Fibroblast of lung (primary cell): Measurements from ENCODE around the gene CENPN. TPM values are rescaled to one million over a fixed set of nuclear protein-coding genes. Genes with fewer than 3 reads are reported as not detected.

Experiments
- DNase-seq, 2 donors: peaks; one replicate each; pipeline versions ENCODE4 v3.0.0 to v3.0.0-alpha.2; 2010; ENCODE audit warnings: low read depth in 2 of 2
- H2AFZ ChIP-seq: 2 replicates; pipeline ENCODE4 v1.5.1; 2012; ENCODE audit warnings: low read length, control low read depth, inconsistent platforms
- H3K27ac ChIP-seq: 2 replicates; pipeline ENCODE4 v1.5.1; 2011; ENCODE audit warnings: low read length, control low read depth; ENCODE audit not compliant: insufficient read depth
- H3K27me3 ChIP-seq: 2 replicates; pipeline ENCODE4 v1.5.1; 2011; ENCODE audit warnings: mild to moderate bottlenecking, low read length; ENCODE audit not compliant: control insufficient read depth, insufficient read depth
- H3K36me3 ChIP-seq: 2 replicates; pipeline ENCODE4 v1.5.1; 2011; ENCODE audit warnings: low read length; ENCODE audit not compliant: control insufficient read depth, insufficient read depth
- H3K4me1 ChIP-seq: 2 replicates; pipeline ENCODE4 v1.5.1; 2011; ENCODE audit warnings: low read length; ENCODE audit not compliant: control insufficient read depth, insufficient read depth; ENCODE audit errors: extremely low read depth
- H3K4me2 ChIP-seq: 2 replicates; pipeline ENCODE4 v1.5.1; 2011; ENCODE audit warnings: low read length, control low read depth; ENCODE audit not compliant: insufficient read depth; ENCODE audit errors: extremely low read depth
- H3K4me3 ChIP-seq, 4 experiments: fragments of 200-600 bp in 1 of 4; sonication (generic) in 1 of 4; replicated peaks in 1 of 4; 2 replicates each; pipeline ENCODE4 v1.5.1; 2011 to 2016; ENCODE audit warnings: low read length in 4 of 4, low read depth in 3 of 4, mild to moderate bottlenecking in 3 of 4, control low read depth in 2 of 4, inconsistent platforms in 1 of 4, mixed read lengths in 1 of 4; ENCODE audit not compliant: insufficient read depth in 1 of 4; ENCODE audit errors: control extremely low read depth in 1 of 4
- H3K79me2 ChIP-seq: 2 replicates; pipeline ENCODE4 v1.5.1; 2012; ENCODE audit warnings: mild to moderate bottlenecking, low read length, inconsistent platforms; ENCODE audit not compliant: control insufficient read depth, insufficient read depth
- H3K9ac ChIP-seq: 2 replicates; pipeline ENCODE4 v1.5.1; 2011; ENCODE audit warnings: mild to moderate bottlenecking, low read length, control low read depth; ENCODE audit not compliant: insufficient read depth
- H3K9me3 ChIP-seq: 2 replicates; pipeline ENCODE4 v1.5.1; 2012; ENCODE audit warnings: low read depth, low read length; ENCODE audit not compliant: control insufficient read depth, insufficient read depth
- H4K20me1 ChIP-seq: 2 replicates; pipeline ENCODE4 v1.5.1; 2011; ENCODE audit warnings: low read length; ENCODE audit not compliant: control insufficient read depth, insufficient read depth; ENCODE audit errors: extremely low read depth
- EZH2 ChIP-seq: IDR thresholded peaks from 2 replicates; pipeline ENCODE4 v1.5.1; 2012; ENCODE audit warnings: low read length, control low read depth, mild to moderate bottlenecking; ENCODE audit errors: missing control alignments
- polyA minus RNA-seq: library from RNA; depleted of rRNA, polyadenylated mRNA; stranded (reverse); fragments of >200 nt; gene quantifications from 2 replicates; pipeline ENCODE4 v1.2.3, GENCODE V29; 2011; ENCODE audit warnings: low replicate concordance
- polyA plus RNA-seq, 2 donors: library from polyadenylated mRNA; depleted of rRNA in 1 of 2; stranded (reverse) in 1 of 2; unstranded in 1 of 2; fragments of >200 nt; gene quantifications; 2 replicates each; pipeline ENCODE4 v1.2.1, GENCODE V29; 2011 to 2012; ENCODE audit warnings: missing spikeins in 1 of 2
- total RNA-seq: library from RNA; depleted of rRNA; stranded (reverse); fragments of >200 nt; gene quantifications from 2 replicates; pipeline ENCODE4 v1.2.1, GENCODE V29; 2014
- TF ChIP-seq, protein P1 (sequence below), 2 donors: IDR thresholded peaks in 1 of 2; conservative IDR thresholded peaks in 1 of 2; 1 replicate in 1 of 2; 2 replicates in 1 of 2; pipeline ENCODE4 v1.5.1; 2011 to 2012; ENCODE audit warnings: low read length in 2 of 2, control low read depth in 1 of 2, inconsistent platforms in 1 of 2, low read depth in 1 of 2, mild to moderate bottlenecking in 1 of 2

The CENPN gene
- total RNA-seq (8.7 and 19.5 TPM in 2 replicates), polyA plus RNA-seq (33.8 and 86.6 TPM in 2 replicates), polyA minus RNA-seq (6.4 and 7.1 TPM in 2 replicates)
- polyA plus RNA-seq (2012) = 23.4 and 57.9 TPM in 2 replicates

- Histone ChIP-seq H3K27me3 (no peaks in the 10 kb centered on the region), H3K4me3 (peak within 1 kb of the TSS; percentile 85 to 97 (median 89)), H3K4me2 (peak within 1 kb of the TSS; percentile 99), H3K9ac (peak within 1 kb of the TSS; percentile 99), H4K20me1 (no peaks in the 10 kb centered on the region), H3K4me1 (peaks cover 2% of the 10 kb centered on the region), H3K27ac (peak within 1 kb of the TSS; percentile 100), H3K9me3 (no peaks in the 10 kb centered on the region), H3K79me2 (peaks cover 80% of the 10 kb centered on the region), H2AFZ (peak within 1 kb of the TSS; percentile 99), H3K36me3 (no peaks in the 10 kb centered on the region)
- peak; percentile 99 for DNase-seq
- TF ChIP-seq EZH2 = no peak
- TF ChIP-seq, protein P1, sequence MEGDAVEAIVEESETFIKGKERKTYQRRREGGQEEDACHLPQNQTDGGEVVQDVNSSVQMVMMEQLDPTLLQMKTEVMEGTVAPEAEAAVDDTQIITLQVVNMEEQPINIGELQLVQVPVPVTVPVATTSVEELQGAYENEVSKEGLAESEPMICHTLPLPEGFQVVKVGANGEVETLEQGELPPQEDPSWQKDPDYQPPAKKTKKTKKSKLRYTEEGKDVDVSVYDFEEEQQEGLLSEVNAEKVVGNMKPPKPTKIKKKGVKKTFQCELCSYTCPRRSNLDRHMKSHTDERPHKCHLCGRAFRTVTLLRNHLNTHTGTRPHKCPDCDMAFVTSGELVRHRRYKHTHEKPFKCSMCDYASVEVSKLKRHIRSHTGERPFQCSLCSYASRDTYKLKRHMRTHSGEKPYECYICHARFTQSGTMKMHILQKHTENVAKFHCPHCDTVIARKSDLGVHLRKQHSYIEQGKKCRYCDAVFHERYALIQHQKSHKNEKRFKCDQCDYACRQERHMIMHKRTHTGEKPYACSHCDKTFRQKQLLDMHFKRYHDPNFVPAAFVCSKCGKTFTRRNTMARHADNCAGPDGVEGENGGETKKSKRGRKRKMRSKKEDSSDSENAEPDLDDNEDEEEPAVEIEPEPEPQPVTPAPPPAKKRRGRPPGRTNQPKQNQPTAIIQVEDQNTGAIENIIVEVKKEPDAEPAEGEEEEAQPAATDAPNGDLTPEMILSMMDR (conservative IDR thresholded peaks at IDR 0.05 in 1 of 2, IDR thresholded peaks at IDR 0.05 in 1 of 2; ENCODE audit: low read depth in 1 of 2, low read length in 2 of 2) = peak in 1 of 2 donors; percentile 22
These were observed at the start of gene CENPN, which contains the start of gene CMC2 for GRCh38 chr16:81006813-81007695. TSS of gene CENPN (plus strand) at chr16:81007214. CDS start at chr16:81011940, 4,726 bp downstream. TSS of gene CMC2 (minus strand) at chr16:81006885. CDS start at chr16:80997394, 9,491 bp downstream.

GRCh38 chr16:80958284-80958683, 48.7 kb upstream of the CENPN start:
- no peaks in the 10 kb centered on the region for H3K4me1 ChIP-seq

GRCh38 chr16:80962879-80963278, 44.1 kb upstream of the CENPN start:
- Histone ChIP-seq H3K36me3 (no peaks in the 10 kb centered on the region), H4K20me1 (no peaks in the 10 kb centered on the region), H3K27ac (no peak overlapping the region), H3K9me3 (no peaks in the 10 kb centered on the region), H2AFZ (no peak overlapping the region), H3K4me3 (no peak overlapping the region), H3K79me2 (no peaks in the 10 kb centered on the region), H3K4me2 (no peak overlapping the region), H3K27me3 (no peaks in the 10 kb centered on the region), H3K9ac (no peak overlapping the region), H3K4me1 (no peaks in the 10 kb centered on the region)
- TF ChIP-seq, protein P1 (conservative IDR thresholded peaks at IDR 0.05 in 1 of 2, IDR thresholded peaks at IDR 0.05 in 1 of 2; ENCODE audit: low read depth in 1 of 2, low read length in 2 of 2) = no peak
- no peak for TF ChIP-seq EZH2
- no peak for DNase-seq

More at GRCh38 chr16:80958284-80958683, 48.7 kb upstream of the CENPN start:
- H3K27me3 ChIP-seq = no peaks in the 10 kb centered on the region
- H3K27ac ChIP-seq = no peak overlapping the region
- H2AFZ ChIP-seq = no peak overlapping the region
- no peaks in the 10 kb centered on the region for H4K20me1 ChIP-seq
- no peak for DNase-seq
- H3K9ac ChIP-seq = no peak overlapping the region
- H3K36me3 ChIP-seq = no peaks in the 10 kb centered on the region
- no peaks in the 10 kb centered on the region for H3K9me3 ChIP-seq
- no peak for TF ChIP-seq EZH2
- TF ChIP-seq, protein P1 (conservative IDR thresholded peaks at IDR 0.05 in 1 of 2, IDR thresholded peaks at IDR 0.05 in 1 of 2; ENCODE audit: low read depth in 1 of 2, low read length in 2 of 2) = no peak
- no peak overlapping the region for H3K4me3 ChIP-seq
- H3K4me2 ChIP-seq = no peak overlapping the region
- H3K79me2 ChIP-seq = no peaks in the 10 kb centered on the region
